Esophagus muscularis mucosa (tissue), 3 donors: ENCODE data around the gene SPDYE18.
"Not testable (repeated sequence)": the region's sequence is repeated elsewhere in the genome, so short reads cannot be mapped to it uniquely, and the experiment has no call there.

Experiments used
- CTCF ChIP-seq, 3 experiments: fragments of 200-600 bp in 2 of 3; fragments of 450-650 bp in 1 of 3; sonication (generic) in 2 of 3; IDR thresholded peaks; one replicate each; pipeline ENCODE4 v1.5.1; 2017 to 2019; ENCODE audit warnings: antibody characterized with exemption in 3 of 3, mild to moderate bottlenecking in 2 of 3, moderate library complexity in 1 of 3
- EP300 ChIP-seq: sonication (generic); formaldehyde crosslinking; IDR thresholded peaks from one replicate; pipeline ENCODE4 v1.6.1; 2017; ENCODE audit warnings: antibody characterized with exemption

- TF ChIP-seq CTCF (IDR thresholded peaks at IDR 0.05); EP300: not testable (repeated sequence)
Observed at GRCh38 chr7:77108362-77108761, 46.0 kb upstream of the SPDYE18 start.
